Nephron progenitor cell (in vitro differentiated cells): Measurements from ENCODE around the gene MTIF3.

ENCODE experiments used
- DNase-seq: peaks from one replicate; pipeline ENCODE4 v3.0.0; 2021
- H3K27ac Mint-ChIP-seq: 2 replicates; pipeline ENCODE4 v1.8.0; 2021; ENCODE audit warnings: mild to moderate bottlenecking, moderate library complexity, mixed read lengths
- H3K27me3 Mint-ChIP-seq: 2 replicates; pipeline ENCODE4 v1.8.0; 2021; ENCODE audit warnings: mild to moderate bottlenecking, low read depth, mixed read lengths; ENCODE audit not compliant: poor library complexity
- H3K36me3 Mint-ChIP-seq: 2 replicates; pipeline ENCODE4 v1.8.0; 2021; ENCODE audit warnings: low read depth, mixed read lengths
- H3K4me1 Mint-ChIP-seq: 2 replicates; pipeline ENCODE4 v1.8.0; 2021; ENCODE audit warnings: mixed read lengths
- H3K4me3 Mint-ChIP-seq: 2 replicates; pipeline ENCODE4 v1.8.0; 2021; ENCODE audit warnings: mild to moderate bottlenecking, moderate library complexity, mixed read lengths
- H3K9me3 Mint-ChIP-seq: 2 replicates; pipeline ENCODE4 v1.8.0; 2021; ENCODE audit warnings: mild to moderate bottlenecking, moderate library complexity, mixed read lengths
- TF ChIP-seq, protein P1 (sequence below): fragments of 200-600 bp; sonication (generic); IDR thresholded peaks from 2 replicates; pipeline ENCODE4 v1.5.0; 2021; ENCODE audit warnings: antibody characterized with exemption

MTIF3 gene

GRCh38 chr13:27437126-27437525 is 13.2 kb downstream of the MTIF3 start:
- DNase-seq = no peak
- H3K4me1 Mint-ChIP-seq = peaks cover 3% of the 10 kb centered on the region
- no peak overlapping the region for H3K27ac Mint-ChIP-seq
- TF ChIP-seq, protein P1, sequence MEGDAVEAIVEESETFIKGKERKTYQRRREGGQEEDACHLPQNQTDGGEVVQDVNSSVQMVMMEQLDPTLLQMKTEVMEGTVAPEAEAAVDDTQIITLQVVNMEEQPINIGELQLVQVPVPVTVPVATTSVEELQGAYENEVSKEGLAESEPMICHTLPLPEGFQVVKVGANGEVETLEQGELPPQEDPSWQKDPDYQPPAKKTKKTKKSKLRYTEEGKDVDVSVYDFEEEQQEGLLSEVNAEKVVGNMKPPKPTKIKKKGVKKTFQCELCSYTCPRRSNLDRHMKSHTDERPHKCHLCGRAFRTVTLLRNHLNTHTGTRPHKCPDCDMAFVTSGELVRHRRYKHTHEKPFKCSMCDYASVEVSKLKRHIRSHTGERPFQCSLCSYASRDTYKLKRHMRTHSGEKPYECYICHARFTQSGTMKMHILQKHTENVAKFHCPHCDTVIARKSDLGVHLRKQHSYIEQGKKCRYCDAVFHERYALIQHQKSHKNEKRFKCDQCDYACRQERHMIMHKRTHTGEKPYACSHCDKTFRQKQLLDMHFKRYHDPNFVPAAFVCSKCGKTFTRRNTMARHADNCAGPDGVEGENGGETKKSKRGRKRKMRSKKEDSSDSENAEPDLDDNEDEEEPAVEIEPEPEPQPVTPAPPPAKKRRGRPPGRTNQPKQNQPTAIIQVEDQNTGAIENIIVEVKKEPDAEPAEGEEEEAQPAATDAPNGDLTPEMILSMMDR = no peak
- H3K9me3 Mint-ChIP-seq = no peaks in the 10 kb centered on the region
- no peaks in the 10 kb centered on the region for H3K27me3 Mint-ChIP-seq
- H3K4me3 Mint-ChIP-seq = no peak overlapping the region
- peaks cover 47% of the 10 kb centered on the region for H3K36me3 Mint-ChIP-seq

- no peak for DNase-seq
- peaks cover 9% of the 10 kb centered on the region for H3K4me1 Mint-ChIP-seq
- TF ChIP-seq, protein P1 = no peak
- no peaks in the 10 kb centered on the region for H3K27me3 Mint-ChIP-seq
- H3K36me3 Mint-ChIP-seq = peaks cover 55% of the 10 kb centered on the region
- no peak overlapping the region for H3K4me3 Mint-ChIP-seq
- H3K9me3 Mint-ChIP-seq = no peaks in the 10 kb centered on the region
- H3K27ac Mint-ChIP-seq = no peak overlapping the region
These were observed 17.7 kb downstream of the MTIF3 start for GRCh38 chr13:27432611-27433210.

DNA sequence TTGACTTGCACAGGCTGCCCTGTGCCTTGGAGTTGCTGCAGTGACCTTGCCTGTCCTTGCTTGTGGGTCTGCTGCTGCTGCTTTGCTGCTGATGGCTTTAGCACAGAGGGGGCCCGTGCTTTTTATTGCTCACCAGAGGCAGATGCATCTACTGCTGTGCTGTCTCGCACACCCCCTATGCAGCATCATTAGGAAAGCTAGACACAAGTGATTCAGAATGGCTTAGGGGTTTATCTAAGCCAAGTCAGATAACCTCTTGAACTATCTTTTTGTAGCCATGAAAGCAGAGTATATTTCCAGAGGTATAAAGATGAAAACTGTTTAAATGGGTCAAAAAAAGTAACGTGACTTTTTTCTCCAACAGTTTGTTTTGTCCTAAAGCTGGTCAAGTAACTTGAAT is 18.2 kb downstream of the MTIF3 start:
- TF ChIP-seq, protein P1 = no peak
- H3K4me1 Mint-ChIP-seq = peaks cover 14% of the 10 kb centered on the region
- no peak for DNase-seq

GRCh38 chr13:27428160-27428559 is 22.2 kb downstream of the MTIF3 start:
- peak overlapping the region; percentile 69 for H3K27ac Mint-ChIP-seq
- no peak overlapping the region for H3K4me3 Mint-ChIP-seq
- peaks cover 46% of the 10 kb centered on the region for H3K36me3 Mint-ChIP-seq
- H3K27me3 Mint-ChIP-seq = no peaks in the 10 kb centered on the region
- H3K9me3 Mint-ChIP-seq = no peaks in the 10 kb centered on the region
- TF ChIP-seq, protein P1 = no peak
- no peak for DNase-seq
- H3K4me1 Mint-ChIP-seq = peaks cover 44% of the 10 kb centered on the region

More for the DNA sequence above, 18.2 kb downstream of the MTIF3 start:
- no peaks in the 10 kb centered on the region for H3K27me3 Mint-ChIP-seq
- H3K27ac Mint-ChIP-seq = peak overlapping the region; percentile 59
- peaks cover 53% of the 10 kb centered on the region for H3K36me3 Mint-ChIP-seq
- H3K4me3 Mint-ChIP-seq = no peak overlapping the region
- H3K9me3 Mint-ChIP-seq = no peaks in the 10 kb centered on the region

GRCh38 chr13:27427641-27428040 is 22.7 kb downstream of the MTIF3 start:
- no peak for DNase-seq
- Mint-ChIP-seq H3K9me3 (no peaks in the 10 kb centered on the region), H3K27me3 (peaks cover 2% of the 10 kb centered on the region), H3K36me3 (peaks cover 44% of the 10 kb centered on the region), H3K4me3 (no peak overlapping the region), H3K4me1 (peaks cover 50% of the 10 kb centered on the region), H3K27ac (no peak overlapping the region)
- TF ChIP-seq, protein P1 = no peak
